Measurements from ENCODE around the gene STK39.

STK39 gene

GRCh38 chr2:168184681-168185513 lies 62.5 kb downstream of the STK39 start:
- DNase-seq (ENCODE audit: low read depth, low spot score) = no peak

- no peak for DNase-seq (ENCODE audit: low read depth, low spot score)
Measured at GRCh38 chr2:168183308-168183997, 63.9 kb downstream of the STK39 start.

- no peak for DNase-seq (ENCODE audit: low read depth, low spot score)
Measured at GRCh38 chr2:168182550-168183249, 64.7 kb downstream of the STK39 start.

GRCh38 chr2:168181825-168182224 lies 65.6 kb downstream of the STK39 start:
- DNase-seq (ENCODE audit: low read depth, low spot score) = no peak

- no peak for DNase-seq (ENCODE audit: low read depth, low spot score)
Measured at GRCh38 chr2:168180914-168181313, 66.5 kb downstream of the STK39 start.

- DNase-seq (ENCODE audit: low read depth, low spot score) = no peak
Measured at GRCh38 chr2:168180483-168180882, 66.9 kb downstream of the STK39 start.

GRCh38 chr2:168179592-168179991 lies 67.8 kb downstream of the STK39 start:
- DNase-seq (ENCODE audit: low read depth, low spot score) = no peak

GRCh38 chr2:168178520-168179324 lies 68.7 kb downstream of the STK39 start:
- DNase-seq (ENCODE audit: low read depth, low spot score) = no peak

- DNase-seq (ENCODE audit: low read depth, low spot score) = no peak
Measured at GRCh38 chr2:168176402-168176801, 71.0 kb downstream of the STK39 start.

- no peak for DNase-seq (ENCODE audit: low read depth, low spot score)
Measured at GRCh38 chr2:168175469-168175868, 71.9 kb downstream of the STK39 start.

- DNase-seq (ENCODE audit: low read depth, low spot score) = no peak
Measured at GRCh38 chr2:168174756-168175155, 72.6 kb downstream of the STK39 start.

GRCh38 chr2:168172071-168172470 lies 75.3 kb downstream of the STK39 start:
- DNase-seq (ENCODE audit: low read depth, low spot score) = no peak

- DNase-seq (ENCODE audit: low read depth, low spot score) = no peak
Measured at GRCh38 chr2:168171059-168171762, 76.2 kb downstream of the STK39 start.

- no peak for DNase-seq (ENCODE audit: low read depth, low spot score)
Measured at GRCh38 chr2:168169097-168169745, 78.2 kb downstream of the STK39 start.

- no peak for DNase-seq (ENCODE audit: low read depth, low spot score)
Measured at GRCh38 chr2:168167511-168168263, 79.7 kb downstream of the STK39 start.

GRCh38 chr2:168166902-168167510 lies 80.4 kb downstream of the STK39 start:
- DNase-seq (ENCODE audit: low read depth, low spot score) = no peak

GRCh38 chr2:168165985-168166901 lies 81.2 kb downstream of the STK39 start:
- no peak for DNase-seq (ENCODE audit: low read depth, low spot score)

- DNase-seq (ENCODE audit: low read depth, low spot score) = no peak
Measured at GRCh38 chr2:168165397-168165796, 82.0 kb downstream of the STK39 start.
